Measurements from ENCODE around the gene ETFA. TPM values are rescaled to one million over a fixed set of nuclear protein-coding genes. Genes with fewer than 3 reads are reported as not detected.

Gene ETFA
- total RNA-seq, 1 donor from 2014 or later = 144 TPM

DNA sequence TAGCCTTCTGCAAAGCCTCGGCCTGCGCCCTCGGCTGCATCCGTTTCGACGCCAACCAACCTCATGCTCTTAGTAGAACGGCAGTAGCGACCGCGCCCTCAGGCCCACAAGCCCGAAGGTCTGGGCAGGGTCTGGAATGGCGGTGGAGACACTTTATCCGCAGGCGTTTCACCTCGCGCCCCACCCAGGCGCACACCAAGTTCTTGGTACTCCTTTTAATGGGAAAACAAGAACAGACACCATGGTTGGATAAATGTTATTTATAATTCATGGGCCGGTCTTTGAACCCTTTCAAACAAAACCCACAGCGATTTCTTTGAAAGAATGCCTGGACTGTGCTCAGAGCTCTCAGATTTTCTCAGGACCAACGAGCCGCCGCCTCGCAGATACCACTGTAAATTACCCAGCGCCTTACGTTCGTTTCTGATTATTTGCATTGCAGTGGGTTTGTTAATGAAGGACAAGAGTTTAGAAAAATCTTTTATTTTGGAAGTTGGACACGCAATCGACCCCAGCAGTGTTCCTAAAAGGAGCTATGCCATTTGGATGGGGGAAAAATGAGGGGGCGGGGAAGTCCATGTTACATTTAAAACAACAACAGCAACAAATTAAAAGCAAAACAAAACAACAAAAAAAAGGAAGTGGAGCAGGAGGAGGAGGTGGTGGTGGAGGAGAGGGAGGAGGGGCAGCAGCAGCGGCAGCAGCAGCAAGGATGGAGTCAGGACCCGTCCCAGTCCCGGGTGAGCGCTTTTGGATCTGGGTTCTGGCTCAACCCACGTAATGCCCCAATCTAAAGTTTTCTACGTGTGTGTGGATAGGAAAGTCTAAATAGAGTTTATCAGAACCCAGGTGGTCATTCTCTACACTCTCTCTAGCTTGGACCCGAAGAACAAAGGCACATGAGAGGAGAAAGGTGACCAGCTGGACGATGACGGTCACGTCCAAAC lies 24.3 kb upstream of the ETFA start:
- H3K27me3 Mint-ChIP-seq (ENCODE audit: unreplicated experiment) = peaks cover 37% of the 10 kb centered on the region

DNA sequence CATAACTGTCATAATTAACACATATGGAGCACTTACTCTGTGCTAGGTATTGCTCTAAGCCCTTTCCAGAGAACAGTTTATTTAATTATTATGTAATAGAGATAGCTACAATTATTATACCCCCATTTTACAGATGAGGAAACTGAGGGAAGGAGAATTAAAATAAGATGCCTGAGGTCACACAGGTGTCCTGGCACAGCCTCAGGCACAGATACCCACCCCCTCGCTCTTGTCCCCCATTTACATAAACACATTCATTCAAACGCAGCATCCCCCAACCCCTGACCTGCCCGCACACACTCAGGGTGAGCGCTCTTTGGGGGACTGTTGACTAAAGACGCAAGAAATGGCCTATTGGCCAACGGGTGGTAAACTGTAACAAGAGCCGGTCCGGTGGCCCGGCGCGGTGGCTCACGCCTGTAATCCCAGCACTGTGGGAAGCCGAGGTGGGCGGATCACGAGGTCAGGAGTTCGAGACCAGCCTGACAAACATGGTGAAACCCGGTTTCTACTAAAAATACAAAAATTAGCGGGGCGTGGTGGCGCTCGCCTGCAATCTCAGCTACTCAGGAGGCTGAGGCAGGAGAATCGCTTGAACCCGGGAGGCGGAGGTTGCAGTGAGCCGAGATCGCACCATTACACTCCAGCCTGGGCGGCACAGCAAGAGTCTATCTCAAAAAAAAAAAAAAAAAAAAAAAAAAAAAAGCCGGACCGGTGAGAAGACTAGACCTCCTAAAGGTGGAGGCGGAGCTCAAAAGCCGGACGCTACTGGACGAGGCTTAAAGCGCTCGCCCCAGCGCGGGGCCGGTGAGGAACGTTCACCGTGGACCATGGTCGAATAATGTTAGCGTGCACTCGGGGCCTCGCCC lies 23.4 kb upstream of the ETFA start:
- Mint-ChIP-seq H3K36me3 (ENCODE audit: unreplicated experiment) (peaks cover 6% of the 10 kb centered on the region), H3K27me3 (ENCODE audit: unreplicated experiment) (peaks cover 31% of the 10 kb centered on the region), H3K27ac (ENCODE audit: unreplicated experiment) (peak overlapping the region; percentile 100), H3K9me3 (ENCODE audit: unreplicated experiment) (peaks cover 33% of the 10 kb centered on the region), H3K4me3 (ENCODE audit: unreplicated experiment) (peak overlapping the region; percentile 87), H3K4me1 (ENCODE audit: low read depth, unreplicated experiment) (peaks cover 8% of the 10 kb centered on the region)
- DNase-seq = no peak
- TF ChIP-seq, protein P1, sequence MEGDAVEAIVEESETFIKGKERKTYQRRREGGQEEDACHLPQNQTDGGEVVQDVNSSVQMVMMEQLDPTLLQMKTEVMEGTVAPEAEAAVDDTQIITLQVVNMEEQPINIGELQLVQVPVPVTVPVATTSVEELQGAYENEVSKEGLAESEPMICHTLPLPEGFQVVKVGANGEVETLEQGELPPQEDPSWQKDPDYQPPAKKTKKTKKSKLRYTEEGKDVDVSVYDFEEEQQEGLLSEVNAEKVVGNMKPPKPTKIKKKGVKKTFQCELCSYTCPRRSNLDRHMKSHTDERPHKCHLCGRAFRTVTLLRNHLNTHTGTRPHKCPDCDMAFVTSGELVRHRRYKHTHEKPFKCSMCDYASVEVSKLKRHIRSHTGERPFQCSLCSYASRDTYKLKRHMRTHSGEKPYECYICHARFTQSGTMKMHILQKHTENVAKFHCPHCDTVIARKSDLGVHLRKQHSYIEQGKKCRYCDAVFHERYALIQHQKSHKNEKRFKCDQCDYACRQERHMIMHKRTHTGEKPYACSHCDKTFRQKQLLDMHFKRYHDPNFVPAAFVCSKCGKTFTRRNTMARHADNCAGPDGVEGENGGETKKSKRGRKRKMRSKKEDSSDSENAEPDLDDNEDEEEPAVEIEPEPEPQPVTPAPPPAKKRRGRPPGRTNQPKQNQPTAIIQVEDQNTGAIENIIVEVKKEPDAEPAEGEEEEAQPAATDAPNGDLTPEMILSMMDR (IDR thresholded peaks at IDR 0.05; ENCODE audit: partially characterized antibody, unreplicated experiment) = no peak

More for the DNA sequence above, 24.3 kb upstream of the ETFA start:
- Mint-ChIP-seq H3K27ac (ENCODE audit: unreplicated experiment) (peak overlapping the region; percentile 100), H3K4me3 (ENCODE audit: unreplicated experiment) (peak overlapping the region; percentile 87), H3K9me3 (ENCODE audit: unreplicated experiment) (peaks cover 39% of the 10 kb centered on the region), H3K4me1 (ENCODE audit: low read depth, unreplicated experiment) (peaks cover 12% of the 10 kb centered on the region), H3K36me3 (ENCODE audit: unreplicated experiment) (peaks cover 12% of the 10 kb centered on the region)
- DNase-seq = peak; percentile 75
- TF ChIP-seq, protein P1 (IDR thresholded peaks at IDR 0.05; ENCODE audit: partially characterized antibody, unreplicated experiment) = no peak

DNA sequence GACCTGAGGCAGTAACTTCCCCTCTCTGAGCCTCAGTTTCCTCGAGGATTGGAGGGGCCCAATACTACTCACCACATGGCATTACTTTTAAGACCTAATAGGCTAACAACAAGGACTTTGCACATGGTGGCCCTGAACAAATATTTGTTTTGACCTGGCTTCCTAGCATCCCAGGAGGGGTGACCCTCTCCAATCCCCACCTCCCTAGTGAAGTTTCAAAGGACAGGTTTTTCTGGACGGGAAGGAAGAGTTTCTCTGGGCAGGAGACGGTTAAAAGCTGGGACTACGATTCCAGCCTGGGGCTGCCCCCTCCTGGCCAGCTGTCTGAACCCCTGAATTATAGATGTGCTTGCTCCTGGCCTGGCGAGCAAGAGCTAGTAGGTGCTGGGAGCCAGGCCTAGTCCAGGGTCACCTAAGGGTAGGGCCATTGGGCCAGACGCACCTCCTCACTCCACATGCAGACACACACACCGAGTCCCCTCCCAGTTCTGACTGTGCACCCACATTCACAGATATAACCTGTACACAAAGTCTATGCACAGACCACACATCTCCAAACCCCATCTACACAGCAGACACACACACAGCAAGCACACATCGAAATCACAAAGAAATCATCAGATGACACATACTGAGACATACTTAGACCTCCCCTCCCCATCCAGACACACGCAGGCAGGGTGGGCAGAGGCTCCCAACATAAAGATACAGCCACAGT lies 22.6 kb upstream of the ETFA start:
- H3K9me3 Mint-ChIP-seq (ENCODE audit: unreplicated experiment) = peaks cover 32% of the 10 kb centered on the region
- TF ChIP-seq, protein P1 (IDR thresholded peaks at IDR 0.05; ENCODE audit: partially characterized antibody, unreplicated experiment) = peak; percentile 19
- peak overlapping the region; percentile 28 for H3K27ac Mint-ChIP-seq (ENCODE audit: unreplicated experiment)
- H3K4me3 Mint-ChIP-seq (ENCODE audit: unreplicated experiment) = peak overlapping the region; percentile 55
- peaks cover 27% of the 10 kb centered on the region for H3K27me3 Mint-ChIP-seq (ENCODE audit: unreplicated experiment)
- DNase-seq = peak; percentile 42
- peaks cover 6% of the 10 kb centered on the region for H3K36me3 Mint-ChIP-seq (ENCODE audit: unreplicated experiment)
- peaks cover 8% of the 10 kb centered on the region for H3K4me1 Mint-ChIP-seq (ENCODE audit: low read depth, unreplicated experiment)

DNA sequence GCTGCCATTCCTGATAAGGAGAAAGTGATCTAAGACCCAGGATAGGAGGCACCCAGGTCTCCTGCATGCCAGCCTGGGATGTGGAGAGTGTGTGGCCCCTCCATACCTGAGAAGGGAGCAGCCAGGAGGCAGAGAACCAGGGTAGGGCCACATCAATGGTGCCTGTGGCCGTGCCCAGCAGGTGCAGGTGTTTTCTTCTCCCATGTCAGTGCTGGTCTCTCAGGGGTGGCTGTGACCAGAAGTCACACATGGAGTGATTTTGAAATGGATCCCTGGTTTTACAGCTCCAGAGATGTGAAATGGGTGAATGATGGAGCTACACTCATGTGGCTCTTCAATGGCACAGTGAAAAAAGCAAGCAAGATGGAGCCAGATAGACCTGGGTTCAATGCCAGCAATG lies 22.0 kb upstream of the ETFA start:
- DNase-seq = no peak
- TF ChIP-seq, protein P1 (IDR thresholded peaks at IDR 0.05; ENCODE audit: partially characterized antibody, unreplicated experiment) = no peak
- H3K4me1 Mint-ChIP-seq (ENCODE audit: low read depth, unreplicated experiment) = peaks cover 3% of the 10 kb centered on the region
- no peaks in the 10 kb centered on the region for H3K36me3 Mint-ChIP-seq (ENCODE audit: unreplicated experiment)
- H3K27ac Mint-ChIP-seq (ENCODE audit: unreplicated experiment) = no peak overlapping the region
- H3K4me3 Mint-ChIP-seq (ENCODE audit: unreplicated experiment) = no peak overlapping the region
- peaks cover 22% of the 10 kb centered on the region for H3K27me3 Mint-ChIP-seq (ENCODE audit: unreplicated experiment)
- peaks cover 27% of the 10 kb centered on the region for H3K9me3 Mint-ChIP-seq (ENCODE audit: unreplicated experiment)
